Transverse colon (tissue), 4 donors: ENCODE data around the gene LIMCH1. TPM values are rescaled to one million over a fixed set of nuclear protein-coding genes. Genes with fewer than 3 reads are reported as not detected.

Source experiments
- DNase-seq: peaks from one replicate; pipeline ENCODE4 v3.0.0-alpha.2; 2019
- H3K27ac ChIP-seq, 4 donors: fragments of 200-600 bp; sonication (generic); 2 replicates each; pipeline ENCODE4 v1.5.1; 2016 to 2018; ENCODE audit warnings: inconsistent platforms in 4 of 4
- H3K27me3 ChIP-seq: fragments of 200-600 bp; sonication (generic); 2 replicates; pipeline ENCODE4 v1.5.1; 2017; ENCODE audit warnings: inconsistent platforms
- H3K36me3 ChIP-seq, 4 donors: fragments of 200-600 bp; sonication (generic); 2 replicates each; pipeline ENCODE4 v1.5.1; 2017 to 2019; ENCODE audit warnings: inconsistent platforms in 4 of 4
- H3K4me1 ChIP-seq, 4 donors: fragments of 200-600 bp; sonication (generic); 2 replicates each; pipeline ENCODE4 v1.5.1; 2017 to 2020; ENCODE audit warnings: inconsistent platforms in 4 of 4
- H3K4me3 ChIP-seq, 4 donors: fragments of 200-600 bp; sonication (generic); 1 replicate in 1 of 4; 2 replicates in 3 of 4; pipeline versions ENCODE4 v1.5.1 to v1.6.1; 2017 to 2019; ENCODE audit warnings: inconsistent platforms in 4 of 4
- H3K9me3 ChIP-seq, 2 donors: fragments of 200-600 bp; sonication (generic); 2 replicates each; pipeline ENCODE4 v1.5.1; 2017 to 2019; ENCODE audit warnings: inconsistent platforms in 2 of 2
- CTCF ChIP-seq, 5 experiments: fragments of 200-600 bp in 3 of 5; fragments of 450-650 bp in 2 of 5; sonication (generic) in 3 of 5; IDR thresholded peaks; 1 replicate in 2 of 5; 2 replicates in 3 of 5; pipeline ENCODE4 v1.5.1; 2016 to 2017; ENCODE audit warnings: antibody characterized with exemption in 5 of 5, inconsistent platforms in 3 of 5, mild to moderate bottlenecking in 2 of 5, moderate library complexity in 1 of 5
- EP300 ChIP-seq: sonication (generic); formaldehyde crosslinking; IDR thresholded peaks from one replicate; pipeline ENCODE4 v1.6.1; 2017; ENCODE audit warnings: antibody characterized with exemption, low read depth
- POLR2A ChIP-seq: fragments of 450-650 bp; IDR thresholded peaks from one replicate; pipeline ENCODE4 v1.6.1; 2016; ENCODE audit warnings: antibody characterized with exemption, mild to moderate bottlenecking, moderate library complexity
- POLR2AphosphoS5 ChIP-seq, 3 donors: sonication (generic); formaldehyde crosslinking; IDR thresholded peaks; one replicate each; pipeline ENCODE4 v1.6.1; 2016; ENCODE audit warnings: antibody characterized with exemption in 3 of 3
- WGBS, 2 donors: methylation state at CpG; one replicate each; pipeline ENCODE4 v1.1.5; 2018; ENCODE audit warnings: low coverage in 1 of 2; 5-methylcytosine and 5-hydroxymethylcytosine counted together
- in situ Hi-C, 4 donors: fragments of 200-750 bp; cut with MboI; loops; one replicate each; pipeline versions ENCODE4 v1.15.0 to v1.15.1; 2017; ENCODE audit warnings: low sequenced_read_pairs in 3 of 4, low pct_ligation_motif_present in 1 of 4, low pct_unique_long_range_greater_than_20kb in 1 of 4
- intact Hi-C: fragments of 100-400 bp; cut with DNase I; formaldehyde crosslinking; loops from one replicate; pipeline ENCODE4 v1.15.1; 2023; ENCODE audit warnings: low total_unique reads
- total RNA-seq, 4 donors: library from RNA; depleted of rRNA; stranded (reverse); fragments of >200 nt; gene quantifications; one replicate each; pipeline ENCODE4 v1.1.0, GENCODE V29; 2016

The LIMCH1 gene
- total RNA-seq, 4 donors from 2014 or later = 5.5 to 18.5 (median 9.7) TPM

GRCh38 chr4:41722181-41722580 lies 184.2 kb downstream of the LIMCH1 start:
- no peak for DNase-seq
- 100% methylated on average over 1 of the region's 1 CpG; no CpG with 5 or more reads in 1 of the 2 donors for WGBS, 2 donors
- TF ChIP-seq POLR2A = no peak
- TF ChIP-seq POLR2AphosphoS5 (IDR thresholded peaks at IDR 0.05) = no peak
- TF ChIP-seq EP300 = no peak
- TF ChIP-seq CTCF (IDR thresholded peaks at IDR 0.05) = no peak
- Histone ChIP-seq H3K9me3 (peaks cover 4 to 7% of the 10 kb centered on the region in 2 donors), H3K4me1 (no peaks in the 10 kb centered on the region), H3K27me3 (peaks cover 4% of the 10 kb centered on the region), H3K4me3 (no peak overlapping the region), H3K36me3 (no peaks in the 10 kb centered on the region), H3K27ac (no peak overlapping the region)
- intact Hi-C loops (no loop called here), in situ Hi-C loops (no loop called here)

- TF ChIP-seq CTCF (IDR thresholded peaks at IDR 0.05) (no peak), POLR2AphosphoS5 (IDR thresholded peaks at IDR 0.05) (no peak), EP300 (no peak)
- intact Hi-C loops = no loop called here
- 66 to 76% methylated on average over 3 of the region's 3 CpGs for WGBS, 2 donors
These were observed 185.3 kb downstream of the LIMCH1 start for GRCh38 chr4:41723286-41723685.

DNA sequence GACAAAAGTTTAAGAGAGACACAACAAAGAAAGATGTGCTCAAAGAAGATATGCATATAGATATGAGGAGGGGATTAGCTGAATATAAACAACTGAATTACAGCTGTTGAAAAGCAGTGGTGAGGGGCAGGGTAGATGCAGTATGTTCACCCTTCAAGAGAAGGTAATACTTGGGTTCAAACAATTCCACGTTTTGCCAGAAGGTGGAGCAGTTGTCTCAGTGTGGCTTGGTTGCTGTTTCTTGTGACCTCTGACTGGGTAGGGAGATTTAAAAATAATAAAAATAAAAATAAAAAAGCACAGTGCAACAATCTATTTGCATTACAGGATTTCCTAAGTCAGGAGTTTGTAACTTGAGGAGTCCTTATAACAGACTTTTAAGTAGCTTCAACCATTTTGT lies 187.3 kb downstream of the LIMCH1 start:
- intact Hi-C loops = no loop called here
- H3K27me3 ChIP-seq = peaks cover 2% of the 10 kb centered on the region
- no peaks in the 10 kb centered on the region for H3K4me1 ChIP-seq
- H3K4me3 ChIP-seq = no peak overlapping the region
- no peak overlapping the region for H3K27ac ChIP-seq
- in situ Hi-C loops = no loop called here
- TF ChIP-seq POLR2A (no peak), EP300 (no peak), POLR2AphosphoS5 (IDR thresholded peaks at IDR 0.05) (no peak), CTCF (IDR thresholded peaks at IDR 0.05) (no peak)
- H3K9me3 ChIP-seq = peaks cover 4 to 7% of the 10 kb centered on the region in 2 donors
- no peaks in the 10 kb centered on the region for H3K36me3 ChIP-seq
- DNase-seq = no peak
- WGBS, 2 donors = 5 to 17% methylated on average over 1 of the region's 1 CpG

More at GRCh38 chr4:41723286-41723685, 185.3 kb downstream of the LIMCH1 start:
- Histone ChIP-seq H3K27me3 (peaks cover 4% of the 10 kb centered on the region), H3K36me3 (no peaks in the 10 kb centered on the region), H3K4me1 (no peaks in the 10 kb centered on the region), H3K4me3 (no peak overlapping the region), H3K9me3 (peaks cover 4 to 7% of the 10 kb centered on the region in 2 donors), H3K27ac (no peak overlapping the region)
- in situ Hi-C loops = no loop called here
- no peak for DNase-seq

GRCh38 chr4:41727861-41728572 lies 190.1 kb downstream of the LIMCH1 start:
- no peak for DNase-seq
- Histone ChIP-seq H3K36me3 (no peaks in the 10 kb centered on the region), H3K9me3 (peaks cover 4 to 7% of the 10 kb centered on the region in 2 donors), H3K4me1 (no peaks in the 10 kb centered on the region), H3K4me3 (no peak overlapping the region), H3K27me3 (peaks cover 7% of the 10 kb centered on the region), H3K27ac (no peak overlapping the region)
- WGBS, 2 donors = 66% methylated on average over 4 of the region's 4 CpGs; no CpG with 5 or more reads in 1 of the 2 donors
- in situ Hi-C loops = no loop called here
- TF ChIP-seq EP300 (no peak), CTCF (IDR thresholded peaks at IDR 0.05) (no peak), POLR2AphosphoS5 (IDR thresholded peaks at IDR 0.05) (no peak), POLR2A (no peak)
- intact Hi-C loops = no loop called here
